Measurements from ENCODE around the gene C12orf50.
"Not testable (repeated sequence)": the region's sequence is repeated elsewhere in the genome, so short reads cannot be mapped to it uniquely, and the experiment has no call there.

C12orf50 gene

GRCh38 chr12:87981495-87981894 is 47.7 kb downstream of the C12orf50 start:
- TF ChIP-seq CTCF (IDR thresholded peaks at IDR 0.05; ENCODE audit: low read depth, low read length, missing control alignments): no peak
- no peak for DNase-seq (ENCODE audit: extremely low read depth, low read depth)
- H3K4me3 ChIP-seq (replicated peaks; ENCODE audit: low read depth, low read length): no peak overlapping the region

GRCh38 chr12:87975879-87976278 is 53.3 kb downstream of the C12orf50 start:
- no peak overlapping the region for H3K4me3 ChIP-seq (replicated peaks; ENCODE audit: low read depth, low read length)
- no peak for TF ChIP-seq CTCF (IDR thresholded peaks at IDR 0.05; ENCODE audit: low read depth, low read length, missing control alignments)
- DNase-seq (ENCODE audit: extremely low read depth, low read depth): no peak

- TF ChIP-seq CTCF (IDR thresholded peaks at IDR 0.05; ENCODE audit: low read depth, low read length, missing control alignments): no peak
- no peak for DNase-seq (ENCODE audit: extremely low read depth, low read depth)
- H3K4me3 ChIP-seq (replicated peaks; ENCODE audit: low read depth, low read length): no peak overlapping the region
Observed at GRCh38 chr12:87967871-87968270, 61.3 kb downstream of the C12orf50 start.

GRCh38 chr12:87960566-87960965 is 68.6 kb downstream of the C12orf50 start:
- no peak for TF ChIP-seq CTCF (IDR thresholded peaks at IDR 0.05; ENCODE audit: low read depth, low read length, missing control alignments)
- no peak overlapping the region for H3K4me3 ChIP-seq (replicated peaks; ENCODE audit: low read depth, low read length)
- DNase-seq (ENCODE audit: extremely low read depth, low read depth): no peak

GRCh38 chr12:87954028-87954427 is 75.2 kb downstream of the C12orf50 start:
- H3K4me3 ChIP-seq (replicated peaks; ENCODE audit: low read depth, low read length); DNase-seq (ENCODE audit: extremely low read depth, low read depth): not testable (repeated sequence)

GRCh38 chr12:87953256-87953860 is 75.8 kb downstream of the C12orf50 start:
- H3K4me3 ChIP-seq (replicated peaks; ENCODE audit: low read depth, low read length): no peak overlapping the region
- peak; percentile 6 for DNase-seq (ENCODE audit: extremely low read depth, low read depth)
- TF ChIP-seq CTCF (IDR thresholded peaks at IDR 0.05; ENCODE audit: low read depth, low read length, missing control alignments): peak; percentile 44

- H3K4me3 ChIP-seq (replicated peaks; ENCODE audit: low read depth, low read length): no peak overlapping the region
- DNase-seq (ENCODE audit: extremely low read depth, low read depth): no peak
- no peak for TF ChIP-seq CTCF (IDR thresholded peaks at IDR 0.05; ENCODE audit: low read depth, low read length, missing control alignments)
Observed at GRCh38 chr12:87952850-87953249, 76.4 kb downstream of the C12orf50 start.

Data from HFF-Myc (cell line).